Duodenal mucosa (tissue), 2 donors: ENCODE measurements around the gene CACYBP.

Experiments
- H3K27ac ChIP-seq: one replicate; pipeline ENCODE4 v1.7.0; 2013; ENCODE audit warnings: low read depth, low read length
- H3K27me3 ChIP-seq, 2 donors: one replicate each; pipeline ENCODE4 v1.7.0; 2013; ENCODE audit warnings: low read length in 2 of 2, control low read depth in 1 of 2; ENCODE audit not compliant: insufficient read depth in 2 of 2, control insufficient read depth in 1 of 2
- H3K36me3 ChIP-seq, 2 donors: one replicate each; pipeline ENCODE4 v1.7.0; 2013; ENCODE audit warnings: low read length in 2 of 2, control low read depth in 1 of 2; ENCODE audit not compliant: insufficient read depth in 2 of 2, control insufficient read depth in 1 of 2
- H3K4me1 ChIP-seq, 2 donors: one replicate each; pipeline ENCODE4 v1.7.0; 2013; ENCODE audit warnings: low read length in 2 of 2, control low read depth in 1 of 2; ENCODE audit not compliant: insufficient read depth in 2 of 2, control insufficient read depth in 1 of 2
- H3K4me3 ChIP-seq, 2 donors: one replicate each; pipeline ENCODE4 v1.7.0; 2013; ENCODE audit warnings: low read length in 2 of 2, low read depth in 1 of 2
- H3K9ac ChIP-seq, 2 donors: one replicate each; pipeline ENCODE4 v1.7.0; 2013; ENCODE audit warnings: low read length in 2 of 2, low read depth in 1 of 2
- H3K9me3 ChIP-seq, 2 donors: one replicate each; pipeline ENCODE4 v1.7.0; 2013; ENCODE audit warnings: low read length in 2 of 2, control low read depth in 1 of 2; ENCODE audit not compliant: control insufficient read depth in 1 of 2

CACYBP gene

DNA sequence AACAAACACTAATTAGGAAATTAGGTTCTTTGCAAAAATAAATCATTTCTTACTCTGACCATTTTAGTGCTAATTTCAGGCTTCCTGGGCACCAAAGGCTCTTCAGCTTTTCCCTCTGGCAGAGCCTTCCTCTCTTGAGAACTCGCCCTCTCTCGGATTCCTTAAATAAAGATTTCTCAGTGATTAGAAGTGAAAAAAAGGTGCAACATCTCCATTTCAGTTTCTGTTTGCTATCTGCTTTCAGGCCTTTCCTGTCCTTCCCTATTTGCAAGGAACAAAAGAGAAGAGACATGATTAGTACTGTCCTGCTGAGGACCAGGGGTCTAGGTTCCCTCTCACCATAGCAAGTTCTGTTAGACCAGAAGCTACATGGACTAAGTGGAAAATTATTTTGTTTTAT is 27.8 kb upstream of the CACYBP start:
- Histone ChIP-seq H3K27me3 (no peaks in the 10 kb centered on the region), H3K9ac (no peak overlapping the region), H3K4me1 (peaks cover 16% of the 10 kb centered on the region in 2 donors), H3K36me3 (peaks cover 12 to 17% of the 10 kb centered on the region in 2 donors), H3K4me3 (no peak overlapping the region), H3K27ac (no peak overlapping the region), H3K9me3 (no peaks in the 10 kb centered on the region)

DNA sequence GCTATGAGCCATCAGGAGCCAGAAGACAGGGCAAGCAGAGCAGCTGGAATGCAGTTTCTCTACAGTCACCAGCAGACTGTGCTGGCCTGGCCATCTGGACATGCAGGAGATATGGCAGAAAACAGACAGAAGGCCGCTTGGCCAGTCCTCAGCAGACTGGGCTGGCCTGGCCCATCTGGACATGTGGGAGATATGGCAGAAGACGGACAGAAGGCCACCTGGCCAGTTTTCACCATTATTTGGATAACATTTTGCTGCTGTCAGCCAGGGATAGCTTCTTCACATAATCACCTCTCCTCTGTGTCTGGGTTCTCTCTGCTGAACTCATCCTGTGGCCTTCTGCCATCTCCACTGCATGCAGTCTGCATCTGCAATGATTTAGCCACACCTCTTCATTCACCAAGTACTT is 25.0 kb upstream of the CACYBP start:
- Histone ChIP-seq H3K27me3 (no peaks in the 10 kb centered on the region), H3K36me3 (peaks cover 8 to 32% of the 10 kb centered on the region in 2 donors), H3K27ac (no peak overlapping the region), H3K9me3 (no peaks in the 10 kb centered on the region), H3K4me3 (no peak overlapping the region), H3K9ac (no peak overlapping the region), H3K4me1 (peaks cover 3 to 9% of the 10 kb centered on the region in 2 donors)

DNA sequence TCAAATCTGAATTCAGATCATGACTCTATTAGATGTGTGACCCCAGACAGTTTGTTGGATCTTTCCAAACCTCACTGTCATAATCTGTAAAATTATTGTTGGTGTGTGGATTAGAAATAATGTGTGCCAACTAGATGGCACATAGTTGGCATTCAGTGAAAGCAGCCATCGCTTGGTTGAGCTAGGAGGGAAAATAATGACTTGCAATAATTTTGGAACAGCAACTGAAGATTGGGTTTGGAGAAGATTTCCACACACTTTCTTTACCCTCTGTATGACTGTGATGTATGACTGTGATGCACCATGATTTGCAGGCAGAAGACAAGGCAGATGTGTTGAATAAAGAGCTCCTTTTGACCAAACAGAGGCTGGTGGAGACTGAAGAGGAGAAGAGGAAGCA is 24.0 kb upstream of the CACYBP start:
- H3K4me3 ChIP-seq, result no peak overlapping the region
- no peaks in the 10 kb centered on the region for H3K9me3 ChIP-seq
- H3K9ac ChIP-seq, result no peak overlapping the region
- peaks cover 7 to 39% of the 10 kb centered on the region in 2 donors for H3K36me3 ChIP-seq
- H3K27me3 ChIP-seq, result no peaks in the 10 kb centered on the region
- no peak overlapping the region for H3K27ac ChIP-seq
- peaks cover 3 to 9% of the 10 kb centered on the region in 2 donors for H3K4me1 ChIP-seq

DNA sequence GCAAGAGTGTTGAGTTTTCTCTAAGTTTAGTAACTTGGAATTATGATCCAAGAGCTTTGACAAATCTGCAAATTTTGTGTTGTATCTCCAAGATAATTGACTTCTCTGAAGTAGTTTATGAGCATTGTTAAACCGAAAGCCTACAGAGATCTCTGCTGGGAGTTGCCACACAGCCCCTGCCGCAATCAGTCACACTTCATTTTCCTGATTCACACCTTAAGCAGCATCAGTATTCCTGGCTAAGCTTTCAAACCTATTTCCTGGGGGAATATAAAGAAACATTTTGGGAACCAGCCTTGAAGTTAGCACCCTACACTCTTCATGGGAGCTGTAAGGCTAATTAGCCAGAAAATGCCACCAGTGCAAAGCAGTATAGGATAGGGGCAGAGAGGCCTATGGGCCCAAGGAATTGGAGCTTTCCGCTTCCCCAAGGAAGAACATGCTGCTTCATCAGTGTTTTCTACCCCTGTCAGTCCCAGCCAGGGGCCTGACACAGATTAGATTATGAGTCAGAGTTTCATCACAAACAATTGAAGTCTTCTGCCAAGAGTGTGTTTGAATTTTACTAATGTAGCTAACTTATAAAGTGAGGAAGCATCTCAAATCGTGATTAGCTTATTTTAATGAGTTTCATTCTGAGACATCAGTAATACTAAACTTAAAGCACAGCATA is 23.2 kb upstream of the CACYBP start:
- Histone ChIP-seq H3K27me3 (no peaks in the 10 kb centered on the region), H3K4me1 (peaks cover under 1 to 6% of the 10 kb centered on the region in 2 donors), H3K9ac (no peak overlapping the region), H3K36me3 (peaks cover 7 to 45% of the 10 kb centered on the region in 2 donors), H3K9me3 (no peaks in the 10 kb centered on the region), H3K27ac (no peak overlapping the region), H3K4me3 (no peak overlapping the region)

DNA sequence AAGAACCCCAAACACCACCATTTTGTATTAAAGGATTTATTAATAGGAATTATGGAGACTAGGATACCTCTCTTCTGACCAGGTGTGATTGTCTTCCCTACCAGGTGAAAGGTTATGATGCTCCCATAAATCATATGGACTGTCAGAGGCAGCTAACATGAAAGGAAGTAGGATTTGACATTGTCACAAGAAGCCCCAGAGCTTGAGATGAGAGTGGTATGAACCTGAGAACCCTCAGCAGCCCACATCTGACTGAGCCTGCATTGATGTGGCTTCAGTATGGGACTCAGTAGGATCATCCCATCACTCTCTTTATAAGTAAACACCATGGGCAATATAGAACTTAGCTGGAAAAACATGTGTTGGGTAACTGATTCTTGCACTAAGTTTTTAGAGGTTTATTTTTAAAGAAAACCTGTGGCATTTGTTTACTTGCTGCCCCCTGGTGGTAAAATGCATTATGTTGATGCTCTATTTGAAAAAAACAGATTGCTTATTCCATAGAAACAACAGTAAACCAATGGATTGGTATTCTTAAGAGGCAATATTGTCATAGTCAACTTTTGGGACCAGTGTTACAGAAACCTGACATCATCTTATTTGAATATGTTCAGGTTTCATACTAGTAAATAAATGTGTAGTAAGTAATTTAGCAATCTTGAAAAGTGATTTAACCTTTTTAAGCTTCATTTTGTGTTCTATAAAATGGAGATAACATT is 16.6 kb upstream of the CACYBP start:
- H3K4me3 ChIP-seq, result no peak overlapping the region
- no peaks in the 10 kb centered on the region for H3K27me3 ChIP-seq
- H3K36me3 ChIP-seq, result peaks cover 9 to 48% of the 10 kb centered on the region in 2 donors
- H3K27ac ChIP-seq, result no peak overlapping the region
- H3K9me3 ChIP-seq, result no peaks in the 10 kb centered on the region
- H3K9ac ChIP-seq, result no peak overlapping the region
- H3K4me1 ChIP-seq, result no peaks in the 10 kb centered on the region

DNA sequence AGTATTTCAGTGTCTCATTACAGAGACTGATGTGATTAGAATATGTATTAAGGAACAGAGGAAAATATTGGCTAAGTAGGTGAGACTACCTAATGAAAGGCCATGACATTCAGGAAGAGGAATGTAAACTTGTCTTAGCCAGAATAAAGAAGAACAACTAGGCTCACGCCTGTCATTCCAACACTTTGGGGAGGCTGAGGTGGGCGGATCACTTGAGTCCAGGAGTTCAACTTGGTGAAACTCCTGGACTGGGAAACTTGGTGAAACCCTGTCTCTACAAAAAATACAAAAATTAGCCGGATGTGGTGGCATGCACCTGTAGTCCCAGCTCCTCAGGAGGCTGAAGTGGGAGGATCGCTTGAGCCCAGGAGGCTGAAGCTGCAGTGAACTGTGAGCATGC is 14.8 kb upstream of the CACYBP start:
- Histone ChIP-seq H3K27ac (no peak overlapping the region), H3K9me3 (no peaks in the 10 kb centered on the region), H3K4me1 (peaks cover 3 to 4% of the 10 kb centered on the region in 2 donors), H3K4me3 (no peak overlapping the region), H3K36me3 (peaks cover 10 to 38% of the 10 kb centered on the region in 2 donors), H3K27me3 (no peaks in the 10 kb centered on the region), H3K9ac (no peak overlapping the region)

DNA sequence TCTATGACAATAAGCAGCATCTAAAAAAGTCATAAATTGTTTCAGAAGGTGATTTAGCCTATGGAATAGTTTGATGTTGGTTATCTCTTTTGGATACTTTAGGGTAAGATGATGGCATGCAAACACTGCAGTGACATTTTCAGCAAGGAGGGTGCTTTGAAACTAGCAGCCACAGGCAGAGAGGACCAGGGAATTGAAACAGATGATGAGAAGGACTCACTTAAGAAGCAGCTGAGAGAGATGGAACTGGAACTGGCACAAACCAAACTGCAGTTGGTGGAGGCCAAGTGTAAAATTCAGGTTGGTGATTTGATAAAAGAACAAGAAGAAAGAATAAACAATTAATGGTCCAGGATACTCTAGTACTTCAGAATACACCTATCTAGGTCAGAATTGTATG is 11.2 kb upstream of the CACYBP start:
- Histone ChIP-seq H3K9me3 (no peaks in the 10 kb centered on the region), H3K27ac (no peak overlapping the region), H3K9ac (no peak overlapping the region), H3K27me3 (no peaks in the 10 kb centered on the region), H3K36me3 (peaks cover 5 to 11% of the 10 kb centered on the region in 2 donors), H3K4me3 (no peak overlapping the region), H3K4me1 (peaks cover 6 to 8% of the 10 kb centered on the region in 2 donors)

DNA sequence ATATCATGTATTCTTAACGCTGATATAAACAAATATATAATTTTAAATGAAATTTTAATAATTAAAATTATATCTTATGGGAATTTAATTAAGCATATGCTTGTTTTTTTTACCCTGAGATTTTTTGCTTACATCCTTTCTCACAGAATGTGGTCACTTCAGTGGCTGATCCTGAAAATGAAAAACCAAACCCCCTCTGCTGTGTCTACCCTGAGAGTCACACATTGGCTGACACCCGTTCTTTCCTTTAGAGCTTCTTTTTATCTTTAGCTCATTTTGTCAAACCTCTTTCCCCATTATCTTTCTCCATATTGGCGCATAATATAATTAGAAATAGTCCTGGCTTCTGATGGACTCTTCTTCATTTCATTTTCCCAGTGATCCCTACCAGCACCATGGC is 10.8 kb upstream of the CACYBP start:
- Histone ChIP-seq H3K9ac (no peak overlapping the region), H3K27ac (no peak overlapping the region), H3K4me3 (no peak overlapping the region), H3K27me3 (no peaks in the 10 kb centered on the region), H3K4me1 (peaks cover 6 to 10% of the 10 kb centered on the region in 2 donors), H3K36me3 (peaks cover 5 to 7% of the 10 kb centered on the region in 2 donors), H3K9me3 (no peaks in the 10 kb centered on the region)

DNA sequence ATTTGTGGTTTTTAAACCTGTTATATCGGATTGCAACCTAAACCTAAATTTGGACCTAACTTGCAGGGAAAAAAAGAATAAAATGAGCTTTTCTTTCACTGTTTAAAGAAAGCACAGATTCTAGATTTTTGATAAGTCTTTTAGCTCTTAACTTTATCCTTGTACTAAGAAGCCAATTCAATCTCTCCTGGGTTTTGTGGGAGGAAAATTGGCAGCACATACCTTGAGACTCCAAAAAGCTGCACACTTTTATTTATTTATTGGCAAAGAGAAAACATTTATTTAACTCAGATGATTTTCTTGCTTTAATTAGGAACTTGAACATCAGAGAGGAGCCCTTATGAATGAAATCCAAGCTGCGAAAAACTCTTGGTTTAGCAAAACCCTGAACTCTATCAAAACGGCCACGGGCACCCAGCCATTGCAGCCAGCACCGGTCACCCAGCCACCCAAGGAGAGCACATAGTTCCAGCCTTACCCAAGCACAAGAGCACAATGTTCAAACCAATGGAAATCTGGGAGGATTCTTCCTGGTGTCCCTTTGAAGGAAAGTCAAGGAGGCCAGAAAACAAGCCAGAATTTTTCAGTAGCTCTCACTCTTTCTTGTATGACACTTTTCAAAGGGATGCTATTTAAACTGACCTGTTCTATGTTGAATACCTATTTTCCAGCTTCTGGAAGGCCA is 10.1 kb upstream of the CACYBP start:
- H3K9ac ChIP-seq, result no peak overlapping the region
- H3K36me3 ChIP-seq, result peaks cover 3 to 5% of the 10 kb centered on the region in 2 donors
- H3K9me3 ChIP-seq, result no peaks in the 10 kb centered on the region
- peaks cover 6 to 12% of the 10 kb centered on the region in 2 donors for H3K4me1 ChIP-seq
- H3K27me3 ChIP-seq, result no peaks in the 10 kb centered on the region
- H3K27ac ChIP-seq, result no peak overlapping the region
- no peak overlapping the region for H3K4me3 ChIP-seq

DNA sequence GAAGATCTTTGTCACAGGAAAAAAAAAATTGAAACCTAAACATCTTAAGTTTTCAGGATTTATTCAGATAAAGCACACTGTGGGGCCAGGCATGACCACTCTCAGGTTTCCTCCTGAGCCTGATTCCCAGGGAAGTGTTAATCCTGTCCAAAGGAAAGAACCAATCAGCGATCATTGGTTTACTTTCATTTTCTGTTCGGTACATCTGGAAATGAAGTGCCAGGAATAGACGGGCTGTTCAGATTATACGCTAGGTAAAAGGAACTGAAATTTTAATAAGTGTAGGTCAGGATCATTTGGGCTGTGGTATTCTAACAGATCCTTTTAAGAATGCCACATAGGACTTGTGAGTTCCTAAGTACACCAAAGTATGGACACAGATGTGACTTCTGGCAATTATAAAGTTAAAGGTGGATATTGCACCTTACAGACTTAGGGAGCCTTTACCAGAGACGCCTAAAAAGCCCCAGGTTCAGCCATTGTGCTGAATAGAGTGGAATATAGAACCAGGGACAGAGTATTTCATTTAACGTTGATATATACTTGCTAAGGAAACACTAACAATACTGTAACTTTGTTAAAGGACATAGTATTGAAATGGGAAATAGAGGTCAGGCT is 9.3 kb upstream of the CACYBP start:
- Histone ChIP-seq H3K9me3 (no peaks in the 10 kb centered on the region), H3K4me1 (peaks cover 6 to 18% of the 10 kb centered on the region in 2 donors), H3K4me3 (peak overlapping the region; percentile 72 to 76), H3K9ac (peak overlapping the region; percentile 70 to 83), H3K27ac (peak overlapping the region; percentile 28), H3K36me3 (peaks cover 3 to 5% of the 10 kb centered on the region in 2 donors), H3K27me3 (no peaks in the 10 kb centered on the region)
